T-helper 1 cell treated with Interleukin-12 subunit alpha and Interleukin-12 subunit beta and Interleukin-4 antibody, amounts not matched to agents 30 μg/mL and 1 μg/mL, for 36 hours (primary cell): ENCODE results near the gene MAGI1.

ENCODE experiments used
- H3K27ac Mint-ChIP-seq: one replicate; pipeline ENCODE4 v1.8.0; 2021; ENCODE audit warnings: mild to moderate bottlenecking, mixed read lengths
- H3K27me3 Mint-ChIP-seq: one replicate; pipeline ENCODE4 v1.8.0; 2021; ENCODE audit warnings: low read depth, mixed read lengths
- H3K36me3 Mint-ChIP-seq: one replicate; pipeline ENCODE4 v1.8.0; 2021; ENCODE audit warnings: low read depth, mixed read lengths
- H3K4me1 Mint-ChIP-seq: one replicate; pipeline ENCODE4 v1.8.0; 2021; ENCODE audit warnings: low read depth, mixed read lengths
- H3K4me3 Mint-ChIP-seq: one replicate; pipeline ENCODE4 v1.8.0; 2021; ENCODE audit warnings: mild to moderate bottlenecking, moderate library complexity, mixed read lengths
- H3K9me3 Mint-ChIP-seq: one replicate; pipeline ENCODE4 v1.8.0; 2021; ENCODE audit warnings: mixed read lengths

Gene MAGI1

DNA sequence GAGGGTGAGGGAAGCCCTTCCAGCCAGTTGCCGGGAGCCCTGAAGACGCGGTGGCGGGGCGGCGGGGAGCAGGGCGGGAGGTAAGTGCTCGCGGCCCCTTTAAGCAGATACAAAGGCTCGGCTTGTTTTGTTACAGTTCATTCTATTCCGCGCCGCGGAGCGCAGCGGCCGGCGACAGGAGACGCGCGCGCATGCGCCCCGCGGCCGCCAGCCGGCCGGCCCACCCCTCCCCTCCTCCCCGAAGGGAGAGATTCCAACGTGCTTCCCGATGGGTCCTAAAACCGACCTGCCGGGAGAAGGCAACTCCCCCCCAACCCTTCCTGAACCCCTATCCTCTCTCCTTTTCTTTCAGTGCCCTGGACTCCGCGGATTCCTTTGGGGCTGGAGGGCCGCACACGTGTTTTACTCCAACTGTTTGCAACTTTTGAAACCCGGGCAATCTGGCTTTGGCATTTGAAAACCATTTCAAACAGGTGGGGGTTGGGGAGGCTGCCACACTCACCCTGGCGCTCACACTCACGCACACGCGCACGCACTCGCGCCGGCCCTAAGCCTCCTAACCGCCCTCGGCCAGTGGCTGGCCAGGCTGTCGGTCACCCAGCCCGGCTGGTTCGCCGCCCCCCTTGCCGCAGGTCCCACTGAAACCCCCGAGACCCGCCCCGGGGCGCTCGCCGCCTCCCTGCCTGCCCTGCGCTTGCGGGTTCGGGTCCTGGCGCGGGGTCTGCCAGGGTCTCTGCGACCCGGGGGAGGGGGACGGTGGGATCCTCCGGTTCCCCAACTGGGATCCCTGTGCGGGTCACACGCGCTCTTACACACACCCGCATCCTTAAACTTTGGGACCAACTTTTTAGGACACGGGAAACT, at the start of gene MAGI1:
TSS of gene MAGI1 (minus strand) at position 193 of the 864 bp plus-strand sequence. CDS start 610 bp downstream, outside the sequence.
- no peaks in the 10 kb centered on the region for H3K9me3 Mint-ChIP-seq
- H3K36me3 Mint-ChIP-seq = no peaks in the 10 kb centered on the region
- peak within 1 kb of the TSS; percentile 64 for H3K27ac Mint-ChIP-seq
- peak within 1 kb of the TSS; percentile 92 for H3K4me3 Mint-ChIP-seq
- peaks cover 81% of the 10 kb centered on the region for H3K27me3 Mint-ChIP-seq
- peaks cover 8% of the 10 kb centered on the region for H3K4me1 Mint-ChIP-seq

DNA sequence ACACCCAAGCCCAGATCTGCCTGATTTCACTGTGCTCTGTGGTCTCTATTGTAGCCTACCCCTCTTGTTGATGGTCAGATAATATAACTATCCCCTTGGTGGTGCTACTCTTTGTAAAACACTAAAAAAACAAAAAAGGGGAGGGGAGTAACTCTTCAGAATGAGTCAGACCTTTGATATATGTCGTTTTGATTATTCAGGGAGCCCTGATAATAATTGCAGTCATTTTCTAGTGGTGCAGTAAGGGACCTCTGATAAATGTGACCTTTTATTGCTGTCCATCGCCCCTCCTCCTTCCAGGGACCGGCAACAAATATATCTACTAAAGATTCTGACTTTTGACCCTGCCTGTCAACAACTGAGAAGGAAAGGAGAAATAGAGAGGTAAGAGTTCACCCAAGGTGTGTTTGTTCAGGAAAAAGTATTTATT, 45.1 kb upstream of the MAGI1 start:
- Mint-ChIP-seq H3K27ac (no peak overlapping the region), H3K4me1 (no peaks in the 10 kb centered on the region), H3K4me3 (no peak overlapping the region), H3K36me3 (no peaks in the 10 kb centered on the region), H3K9me3 (no peaks in the 10 kb centered on the region), H3K27me3 (no peaks in the 10 kb centered on the region)

DNA sequence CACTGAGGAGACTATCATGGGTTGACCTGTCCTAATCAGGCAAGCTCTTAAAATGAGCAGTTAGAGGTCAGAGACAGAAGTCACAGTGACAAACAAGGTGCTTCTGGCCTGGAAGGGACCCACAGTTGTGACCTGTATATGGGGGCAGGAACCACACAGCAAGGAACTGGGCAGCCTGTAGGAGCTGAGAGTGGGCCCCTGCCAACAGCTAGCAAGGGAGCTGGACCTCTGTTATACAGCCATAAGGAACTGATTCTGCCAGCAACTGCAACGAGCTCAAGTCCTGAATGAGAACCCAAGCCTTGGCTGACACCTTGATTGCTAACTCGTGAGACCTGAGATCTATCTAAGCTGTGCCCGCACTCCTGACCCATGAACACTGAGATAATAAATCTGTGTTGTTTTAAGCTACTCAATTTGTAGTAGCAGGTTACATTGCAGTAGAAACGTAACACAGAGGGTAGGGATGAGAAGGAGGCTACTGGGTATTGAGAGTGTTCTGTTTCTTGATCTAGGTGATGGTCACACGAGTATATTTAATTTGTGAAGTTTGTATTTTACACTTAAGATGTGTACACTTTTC, 44.5 kb upstream of the MAGI1 start:
- Mint-ChIP-seq H3K36me3 (no peaks in the 10 kb centered on the region), H3K4me1 (no peaks in the 10 kb centered on the region), H3K4me3 (no peak overlapping the region), H3K9me3 (no peaks in the 10 kb centered on the region), H3K27me3 (no peaks in the 10 kb centered on the region), H3K27ac (no peak overlapping the region)

DNA sequence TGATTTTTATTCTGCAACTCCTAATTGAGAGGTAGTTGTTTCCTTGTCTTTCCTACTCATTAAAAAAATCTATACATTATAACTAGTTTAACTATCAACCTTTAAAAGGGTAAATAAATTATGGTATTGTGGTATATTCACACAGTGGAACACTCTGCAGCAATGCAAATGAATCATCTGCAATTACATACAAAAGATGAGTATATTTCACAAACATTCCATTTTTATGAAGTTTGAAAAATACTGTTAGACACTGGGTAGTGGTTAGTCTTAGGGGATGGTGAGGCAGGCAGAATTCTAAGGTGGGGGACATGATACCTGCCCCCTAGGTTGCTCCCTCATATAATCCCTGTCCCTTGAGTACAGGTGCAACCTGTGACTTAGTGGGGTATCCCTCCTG, 44.0 kb upstream of the MAGI1 start:
- no peak overlapping the region for H3K27ac Mint-ChIP-seq
- H3K36me3 Mint-ChIP-seq = no peaks in the 10 kb centered on the region
- H3K4me1 Mint-ChIP-seq = no peaks in the 10 kb centered on the region
- H3K9me3 Mint-ChIP-seq = no peaks in the 10 kb centered on the region
- H3K4me3 Mint-ChIP-seq = no peak overlapping the region
- H3K27me3 Mint-ChIP-seq = no peaks in the 10 kb centered on the region

DNA sequence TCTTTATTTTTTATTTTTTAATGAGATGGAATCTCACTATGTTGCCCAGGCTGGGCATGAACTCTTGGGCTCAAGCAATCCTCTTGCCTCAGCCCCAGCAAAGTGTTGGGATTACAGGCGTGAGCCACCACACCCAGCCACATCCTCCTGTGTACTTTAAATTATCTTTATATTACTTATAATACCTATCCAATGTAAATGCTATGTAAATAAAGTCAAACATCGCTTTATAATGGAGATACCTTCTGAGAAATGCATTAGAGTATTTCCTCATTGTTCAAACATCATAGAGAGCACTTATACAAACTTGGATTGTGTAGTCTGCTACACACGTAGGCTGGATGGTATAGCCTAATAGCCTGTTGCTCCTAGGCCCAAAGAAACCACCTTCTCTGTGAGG, 41.4 kb upstream of the MAGI1 start:
- Mint-ChIP-seq H3K4me3 (no peak overlapping the region), H3K27ac (no peak overlapping the region), H3K27me3 (no peaks in the 10 kb centered on the region), H3K4me1 (peaks cover 2% of the 10 kb centered on the region), H3K9me3 (no peaks in the 10 kb centered on the region), H3K36me3 (no peaks in the 10 kb centered on the region)

DNA sequence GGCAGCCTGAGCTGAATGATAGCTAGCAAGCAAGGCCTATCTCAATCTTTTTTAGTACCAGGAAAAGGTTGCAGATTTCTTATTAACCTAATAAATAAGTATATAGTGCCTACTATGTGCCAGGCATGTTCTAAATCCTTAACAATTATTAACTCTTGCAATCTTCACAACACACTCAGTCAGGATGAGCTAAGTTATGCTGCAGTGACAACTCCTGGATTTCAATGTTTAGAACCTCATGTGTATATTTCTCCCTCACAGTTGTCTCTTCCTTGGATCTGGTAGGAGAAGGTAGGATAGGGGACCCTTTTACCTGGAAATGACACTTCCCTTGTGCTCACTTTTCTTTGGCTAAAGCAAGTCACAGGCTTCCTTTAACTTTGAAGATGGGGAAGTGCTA, 39.3 kb upstream of the MAGI1 start:
- Mint-ChIP-seq H3K9me3 (no peaks in the 10 kb centered on the region), H3K27ac (no peak overlapping the region), H3K27me3 (no peaks in the 10 kb centered on the region), H3K4me1 (peaks cover 2% of the 10 kb centered on the region), H3K4me3 (no peak overlapping the region), H3K36me3 (no peaks in the 10 kb centered on the region)

DNA sequence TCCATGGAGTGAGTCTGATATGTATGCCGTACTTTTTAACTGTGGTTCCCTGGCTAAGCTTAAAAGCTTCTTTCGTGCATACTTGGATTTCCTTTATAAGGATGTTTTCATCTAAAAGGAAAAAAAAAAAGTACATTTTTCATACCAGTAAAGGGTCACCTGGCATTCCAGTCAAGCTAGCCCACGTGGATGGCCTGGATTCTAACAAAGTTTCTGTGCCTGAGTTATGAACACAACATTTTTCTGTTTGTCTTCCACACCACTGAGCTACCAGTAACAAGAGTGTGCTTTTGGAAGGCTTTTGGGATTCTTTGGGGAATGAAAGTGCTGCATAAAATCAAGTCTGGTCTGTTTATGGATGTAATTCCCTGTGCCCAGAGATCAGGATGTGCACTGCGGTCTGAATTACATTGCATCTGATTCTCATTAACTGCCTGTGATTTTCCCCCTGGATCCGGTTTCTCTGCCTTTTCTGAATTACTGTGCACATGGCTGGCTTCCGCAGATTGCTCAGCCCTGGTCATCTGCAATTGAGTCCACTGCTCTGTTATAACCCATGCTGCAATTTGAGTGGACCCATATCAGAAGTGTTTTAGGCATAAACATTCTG, 38.2 kb upstream of the MAGI1 start:
- H3K27ac Mint-ChIP-seq = no peak overlapping the region
- H3K27me3 Mint-ChIP-seq = no peaks in the 10 kb centered on the region
- no peaks in the 10 kb centered on the region for H3K36me3 Mint-ChIP-seq
- no peaks in the 10 kb centered on the region for H3K9me3 Mint-ChIP-seq
- H3K4me1 Mint-ChIP-seq = peaks cover 2% of the 10 kb centered on the region
- no peak overlapping the region for H3K4me3 Mint-ChIP-seq

DNA sequence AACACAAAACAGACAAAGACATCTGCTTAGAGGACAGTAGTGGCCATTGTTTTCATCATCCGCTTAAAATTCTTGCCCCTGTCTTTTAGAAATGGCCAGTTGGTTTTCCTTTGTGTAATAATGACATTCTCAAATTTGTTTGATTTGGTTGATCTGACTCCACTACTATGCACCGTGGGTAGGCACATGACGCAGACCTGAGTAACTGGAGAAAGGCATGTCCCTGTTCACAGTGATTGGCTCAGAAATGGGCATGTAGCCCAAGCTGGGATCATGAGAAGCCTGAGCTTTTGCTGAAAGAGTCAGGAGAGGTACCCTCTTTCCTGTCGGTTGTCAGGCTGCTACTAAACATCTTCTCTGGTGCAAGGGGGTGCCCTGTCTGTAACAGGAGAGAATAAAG, 36.6 kb upstream of the MAGI1 start:
- Mint-ChIP-seq H3K36me3 (no peaks in the 10 kb centered on the region), H3K27ac (no peak overlapping the region), H3K4me1 (peaks cover 2% of the 10 kb centered on the region), H3K4me3 (no peak overlapping the region), H3K9me3 (no peaks in the 10 kb centered on the region), H3K27me3 (no peaks in the 10 kb centered on the region)

DNA sequence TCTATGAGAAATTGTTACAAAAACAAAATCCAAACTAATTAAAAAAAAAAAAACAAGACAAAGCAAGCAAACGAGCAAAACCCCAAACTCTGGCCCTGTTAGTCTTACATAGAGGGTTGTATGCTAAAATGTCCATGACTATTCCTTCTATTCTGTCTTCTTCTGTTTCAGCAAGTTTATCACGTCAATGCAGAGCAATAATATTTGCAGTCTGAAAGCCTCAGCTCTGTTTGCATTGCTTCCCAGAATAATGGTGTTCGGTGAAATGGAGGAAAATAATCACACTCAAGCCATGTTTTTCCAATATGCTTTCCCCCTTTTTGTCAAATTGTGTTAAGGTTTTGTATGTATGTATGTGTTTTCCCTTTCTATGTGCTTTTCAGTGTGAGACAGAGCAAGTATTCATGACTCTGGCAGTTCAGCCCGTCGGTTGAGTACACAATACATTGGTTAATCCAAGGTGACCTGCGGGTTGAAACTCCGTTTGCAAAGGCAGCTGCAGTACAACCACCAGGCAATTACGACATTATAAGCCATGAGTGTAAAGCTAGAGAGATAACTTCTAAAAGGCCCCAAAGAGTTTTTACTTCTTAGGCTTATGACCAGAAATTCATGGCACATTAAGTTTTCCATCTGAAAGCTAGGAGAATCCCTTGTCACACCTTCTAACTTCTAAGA, 34.9 kb upstream of the MAGI1 start:
- no peak overlapping the region for H3K27ac Mint-ChIP-seq
- peaks cover 2% of the 10 kb centered on the region for H3K4me1 Mint-ChIP-seq
- no peaks in the 10 kb centered on the region for H3K27me3 Mint-ChIP-seq
- H3K9me3 Mint-ChIP-seq = no peaks in the 10 kb centered on the region
- H3K4me3 Mint-ChIP-seq = no peak overlapping the region
- H3K36me3 Mint-ChIP-seq = no peaks in the 10 kb centered on the region

DNA sequence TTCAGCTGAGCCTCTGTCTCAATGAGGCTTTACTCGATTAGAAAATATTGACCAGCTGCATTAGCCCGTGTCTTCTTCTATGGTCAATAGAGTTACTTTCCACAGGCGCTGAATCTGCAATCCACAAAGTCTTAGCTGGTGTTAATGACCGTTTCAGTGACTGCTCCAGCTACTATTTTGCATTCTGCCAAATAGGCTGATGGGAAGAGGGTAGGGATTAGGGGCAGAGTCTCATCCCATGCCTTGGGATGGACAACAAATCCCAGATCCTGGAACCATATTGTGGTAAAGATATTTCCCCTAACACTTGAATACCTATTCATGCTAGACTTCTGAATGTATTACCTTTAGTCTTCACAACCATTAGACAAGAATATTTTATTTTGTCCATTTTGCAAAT, 29.5 kb upstream of the MAGI1 start:
- H3K4me1 Mint-ChIP-seq = no peaks in the 10 kb centered on the region
- H3K9me3 Mint-ChIP-seq = no peaks in the 10 kb centered on the region
- no peaks in the 10 kb centered on the region for H3K27me3 Mint-ChIP-seq
- H3K36me3 Mint-ChIP-seq = no peaks in the 10 kb centered on the region
- no peak overlapping the region for H3K27ac Mint-ChIP-seq
- H3K4me3 Mint-ChIP-seq = no peak overlapping the region

DNA sequence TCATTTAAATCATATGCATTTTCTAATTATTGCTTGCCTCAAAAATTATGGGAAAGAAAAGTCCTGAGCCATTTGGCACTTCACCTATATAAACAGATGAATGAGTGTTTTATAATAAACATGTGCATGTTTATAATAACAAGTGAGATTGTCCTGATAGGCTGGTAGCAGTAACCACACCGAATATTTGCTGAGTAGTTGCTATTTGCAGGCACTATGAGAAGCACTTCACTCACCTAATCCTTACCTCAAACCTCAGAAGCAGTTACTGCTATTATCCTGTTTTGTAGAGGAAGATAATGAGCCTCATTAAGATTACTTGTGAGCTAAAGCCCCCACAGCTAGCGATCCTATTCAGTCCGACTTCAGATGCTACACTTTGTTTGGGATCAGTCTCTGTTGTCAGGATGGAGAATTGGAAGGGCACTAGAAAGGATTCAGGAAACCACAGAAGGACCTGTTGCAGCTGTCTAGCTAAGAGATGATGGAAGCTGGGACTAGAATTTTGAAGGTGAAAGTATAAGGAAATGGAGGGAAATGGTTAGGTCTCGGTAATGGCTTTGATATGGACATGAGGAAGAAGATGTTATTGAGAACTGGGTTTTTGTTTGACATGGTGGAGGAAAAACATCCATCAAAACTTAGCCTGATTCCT, 28.4 kb upstream of the MAGI1 start:
- Mint-ChIP-seq H3K27ac (no peak overlapping the region), H3K27me3 (no peaks in the 10 kb centered on the region), H3K4me3 (no peak overlapping the region), H3K9me3 (no peaks in the 10 kb centered on the region), H3K4me1 (no peaks in the 10 kb centered on the region), H3K36me3 (no peaks in the 10 kb centered on the region)

DNA sequence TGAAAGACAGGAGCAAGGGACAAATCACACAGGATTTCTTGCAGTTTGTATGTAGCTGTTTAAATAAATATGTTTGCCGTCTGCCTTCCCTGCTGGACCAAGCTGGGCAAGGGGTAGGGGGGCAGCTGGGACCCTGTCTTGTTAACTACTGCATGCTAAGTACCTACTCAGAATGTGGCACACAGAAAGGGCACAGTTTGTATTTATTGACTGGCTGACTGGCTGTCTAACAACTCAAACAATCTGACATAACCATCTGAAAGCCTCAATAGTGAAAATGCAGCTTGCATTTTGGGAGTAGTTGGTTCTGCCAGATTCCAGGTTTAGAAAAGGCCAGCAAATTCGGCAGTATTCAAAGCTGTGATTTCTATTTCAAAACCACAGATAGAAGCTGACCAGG, 16.6 kb upstream of the MAGI1 start:
- Mint-ChIP-seq H3K4me3 (no peak overlapping the region), H3K27me3 (no peaks in the 10 kb centered on the region), H3K4me1 (no peaks in the 10 kb centered on the region), H3K9me3 (no peaks in the 10 kb centered on the region), H3K36me3 (no peaks in the 10 kb centered on the region), H3K27ac (no peak overlapping the region)

DNA sequence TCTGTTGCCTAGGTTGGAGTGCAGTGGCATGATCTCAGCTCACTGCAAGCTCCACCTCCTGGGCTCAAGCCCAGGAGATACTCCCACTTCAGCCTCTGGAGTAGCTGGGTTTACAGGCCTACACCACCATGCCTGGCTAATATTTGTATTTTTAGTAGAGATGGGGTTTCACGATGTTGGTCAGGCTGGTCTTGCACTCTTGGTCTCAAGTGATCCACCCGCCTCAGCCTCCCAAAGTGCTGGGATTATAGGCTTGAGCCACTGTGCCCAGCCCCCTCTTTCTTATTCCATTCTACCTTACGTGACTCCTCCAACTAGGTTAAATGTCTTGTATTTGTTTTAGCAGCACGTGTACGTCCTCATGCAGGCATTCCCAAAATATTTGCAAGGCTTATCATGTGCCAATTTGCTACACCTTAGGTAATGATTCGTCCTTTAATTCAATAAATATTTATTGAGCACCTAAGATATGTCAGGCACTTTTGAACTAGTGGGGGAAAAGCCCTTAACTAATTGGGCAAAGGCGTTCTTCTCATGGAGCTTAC, 14.9 kb upstream of the MAGI1 start:
- Mint-ChIP-seq H3K27ac (no peak overlapping the region), H3K27me3 (no peaks in the 10 kb centered on the region), H3K4me3 (no peak overlapping the region), H3K4me1 (no peaks in the 10 kb centered on the region), H3K9me3 (no peaks in the 10 kb centered on the region), H3K36me3 (no peaks in the 10 kb centered on the region)
